ENCODE results near the gene STRIP1. TPM values are rescaled to one million over a fixed set of nuclear protein-coding genes. Genes with fewer than 3 reads are reported as not detected.
A peak's percentile ranks its signal among the peaks of the same experiment; 100 is the strongest.

Gene STRIP1, protein sequence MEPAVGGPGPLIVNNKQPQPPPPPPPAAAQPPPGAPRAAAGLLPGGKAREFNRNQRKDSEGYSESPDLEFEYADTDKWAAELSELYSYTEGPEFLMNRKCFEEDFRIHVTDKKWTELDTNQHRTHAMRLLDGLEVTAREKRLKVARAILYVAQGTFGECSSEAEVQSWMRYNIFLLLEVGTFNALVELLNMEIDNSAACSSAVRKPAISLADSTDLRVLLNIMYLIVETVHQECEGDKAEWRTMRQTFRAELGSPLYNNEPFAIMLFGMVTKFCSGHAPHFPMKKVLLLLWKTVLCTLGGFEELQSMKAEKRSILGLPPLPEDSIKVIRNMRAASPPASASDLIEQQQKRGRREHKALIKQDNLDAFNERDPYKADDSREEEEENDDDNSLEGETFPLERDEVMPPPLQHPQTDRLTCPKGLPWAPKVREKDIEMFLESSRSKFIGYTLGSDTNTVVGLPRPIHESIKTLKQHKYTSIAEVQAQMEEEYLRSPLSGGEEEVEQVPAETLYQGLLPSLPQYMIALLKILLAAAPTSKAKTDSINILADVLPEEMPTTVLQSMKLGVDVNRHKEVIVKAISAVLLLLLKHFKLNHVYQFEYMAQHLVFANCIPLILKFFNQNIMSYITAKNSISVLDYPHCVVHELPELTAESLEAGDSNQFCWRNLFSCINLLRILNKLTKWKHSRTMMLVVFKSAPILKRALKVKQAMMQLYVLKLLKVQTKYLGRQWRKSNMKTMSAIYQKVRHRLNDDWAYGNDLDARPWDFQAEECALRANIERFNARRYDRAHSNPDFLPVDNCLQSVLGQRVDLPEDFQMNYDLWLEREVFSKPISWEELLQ
- 37.1 TPM for total RNA-seq

GRCh38 chr1:110034451-110035235 lies at the start of gene STRIP1:
Gene STRIP1, plus strand, starts transcription at chr1:110034624. Its CDS starts 14 bp downstream, at chr1:110034638.
- Histone ChIP-seq H3K9me3 (ENCODE audit: control insufficient read depth in 3 of 3, low read length in 3 of 3) (no peaks in the 10 kb centered on the region), H3K27ac (ENCODE audit: low read depth, low read length) (peak within 1 kb of the TSS; percentile 88), H3K4me3 (ENCODE audit: low read length in 3 of 3) (peak within 1 kb of the TSS; percentile 70 to 84 (median 83)), H3K9ac (ENCODE audit: low read depth in 1 of 3, low read length in 3 of 3) (peak within 1 kb of the TSS; percentile 88 to 95 (median 89)), H3K4me1 (ENCODE audit: control insufficient read depth in 3 of 3, insufficient read depth in 3 of 3, low read length in 3 of 3) (peaks cover 8 to 18% (median 17%) of the 10 kb centered on the region in 3 donors), H3K36me3 (ENCODE audit: control insufficient read depth in 3 of 3, insufficient read depth in 3 of 3, low read length in 3 of 3) (peaks cover 17 to 22% (median 20%) of the 10 kb centered on the region in 3 donors), H3K27me3 (ENCODE audit: control insufficient read depth in 3 of 3, insufficient read depth in 3 of 3, low read length in 3 of 3) (no peaks in the 10 kb centered on the region)

DNA sequence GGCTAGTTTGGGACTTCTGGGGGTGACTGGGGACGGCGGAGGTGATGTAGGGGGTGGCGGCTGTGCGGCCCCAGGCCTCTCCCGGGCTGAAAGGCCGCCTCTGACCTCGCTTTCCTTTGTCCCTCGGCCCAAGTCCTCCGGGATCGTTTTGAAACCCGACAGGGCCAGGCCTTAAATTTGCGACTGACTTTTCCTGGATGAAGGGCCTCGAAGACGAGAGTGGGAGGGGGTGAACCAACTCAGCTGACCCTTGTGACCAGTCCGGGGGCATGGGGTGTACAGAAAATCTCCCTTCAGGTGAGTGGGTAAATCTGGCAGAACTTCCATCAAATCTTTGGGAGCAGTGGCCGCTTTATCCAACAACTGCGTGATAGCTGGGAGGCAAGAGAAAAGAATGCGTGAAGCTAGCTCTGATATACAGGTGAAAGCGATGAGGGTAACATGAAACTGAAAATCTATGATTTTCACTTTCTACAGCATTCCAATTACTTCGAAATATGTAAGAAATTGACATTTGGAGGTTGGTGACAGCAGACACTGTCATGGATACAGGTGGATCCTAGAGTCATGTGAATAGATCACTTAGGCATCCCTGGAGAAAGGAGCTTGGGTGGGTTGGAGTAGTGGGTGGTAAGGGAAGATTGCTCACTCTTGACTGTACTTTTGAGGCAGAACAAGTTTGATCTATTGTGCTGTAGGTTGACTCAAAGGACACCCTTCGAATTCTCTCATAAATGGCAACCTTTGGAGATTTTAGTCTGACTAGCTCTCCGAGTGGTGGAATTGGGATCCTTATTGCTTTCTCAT lies 49.0 kb upstream of the STRIP1 start:
- peaks cover 0 to 4% (median 0%) of the 10 kb centered on the region in 3 donors for H3K36me3 ChIP-seq (ENCODE audit: control insufficient read depth in 3 of 3, insufficient read depth in 3 of 3, low read length in 3 of 3)
- peaks cover 50 to 70% (median 61%) of the 10 kb centered on the region in 3 donors for H3K4me1 ChIP-seq (ENCODE audit: control insufficient read depth in 3 of 3, insufficient read depth in 3 of 3, low read length in 3 of 3)
- no peaks in the 10 kb centered on the region for H3K27me3 ChIP-seq (ENCODE audit: control insufficient read depth in 3 of 3, insufficient read depth in 3 of 3, low read length in 3 of 3)
- H3K9me3 ChIP-seq (ENCODE audit: control insufficient read depth in 3 of 3, low read length in 3 of 3), result no peaks in the 10 kb centered on the region
- peak overlapping the region; percentile 91 to 94 (median 94) for H3K9ac ChIP-seq (ENCODE audit: low read depth in 1 of 3, low read length in 3 of 3)
- H3K4me3 ChIP-seq (ENCODE audit: low read length in 3 of 3), result peak overlapping the region; percentile 76 to 90 (median 83)
- peak overlapping the region; percentile 97 for H3K27ac ChIP-seq (ENCODE audit: low read depth, low read length)

- Histone ChIP-seq H3K9ac (ENCODE audit: low read depth in 1 of 3, low read length in 3 of 3) (peak overlapping the region; percentile 91 to 94 (median 94)), H3K4me3 (ENCODE audit: low read length in 3 of 3) (peak overlapping the region; percentile 76 to 90 (median 83)), H3K27me3 (ENCODE audit: control insufficient read depth in 3 of 3, insufficient read depth in 3 of 3, low read length in 3 of 3) (no peaks in the 10 kb centered on the region), H3K36me3 (ENCODE audit: control insufficient read depth in 3 of 3, insufficient read depth in 3 of 3, low read length in 3 of 3) (peaks cover 0 to 4% (median 0%) of the 10 kb centered on the region in 3 donors), H3K27ac (ENCODE audit: low read depth, low read length) (peak overlapping the region; percentile 97), H3K9me3 (ENCODE audit: control insufficient read depth in 3 of 3, low read length in 3 of 3) (no peaks in the 10 kb centered on the region), H3K4me1 (ENCODE audit: control insufficient read depth in 3 of 3, insufficient read depth in 3 of 3, low read length in 3 of 3) (peaks cover 50 to 70% (median 63%) of the 10 kb centered on the region in 3 donors)
Measured at GRCh38 chr1:109986054-109986444, 48.4 kb upstream of the STRIP1 start.

DNA sequence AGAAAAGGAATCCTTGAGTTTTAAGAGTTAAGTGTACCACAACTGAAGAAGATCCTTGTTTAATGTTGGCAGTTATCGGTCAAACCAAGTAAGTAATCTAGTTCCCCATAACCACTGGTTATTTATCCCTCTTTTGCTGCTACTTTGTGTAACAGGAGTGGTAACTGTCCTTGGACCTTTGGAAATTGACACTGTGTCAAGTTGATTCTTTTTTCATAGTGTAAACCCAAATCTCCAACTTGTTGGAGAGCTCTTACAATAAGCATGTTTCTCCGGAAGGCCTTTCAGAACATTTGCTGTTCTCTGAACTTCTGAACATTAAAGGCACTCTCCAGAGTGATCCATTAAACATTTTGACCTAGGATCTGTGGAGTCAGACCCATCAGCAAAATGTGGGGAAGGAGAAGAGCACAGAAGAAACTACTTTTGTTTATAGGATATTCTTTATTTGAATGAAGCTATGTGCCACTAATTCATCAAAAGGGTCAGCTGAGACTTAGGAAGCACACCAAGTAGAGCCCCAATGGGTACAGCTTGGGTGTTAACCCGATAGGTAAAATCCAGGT lies 46.0 kb upstream of the STRIP1 start:
- H3K9ac ChIP-seq (ENCODE audit: low read depth in 1 of 3, low read length in 3 of 3), result no peak overlapping the region
- H3K9me3 ChIP-seq (ENCODE audit: control insufficient read depth in 3 of 3, low read length in 3 of 3), result no peaks in the 10 kb centered on the region
- H3K36me3 ChIP-seq (ENCODE audit: control insufficient read depth in 3 of 3, insufficient read depth in 3 of 3, low read length in 3 of 3), result peaks cover 0 to 4% (median 0%) of the 10 kb centered on the region in 3 donors
- H3K4me3 ChIP-seq (ENCODE audit: low read length in 3 of 3), result no peak overlapping the region
- peak overlapping the region; percentile 94 for H3K27ac ChIP-seq (ENCODE audit: low read depth, low read length)
- peaks cover 50 to 74% (median 70%) of the 10 kb centered on the region in 3 donors for H3K4me1 ChIP-seq (ENCODE audit: control insufficient read depth in 3 of 3, insufficient read depth in 3 of 3, low read length in 3 of 3)
- H3K27me3 ChIP-seq (ENCODE audit: control insufficient read depth in 3 of 3, insufficient read depth in 3 of 3, low read length in 3 of 3), result no peaks in the 10 kb centered on the region

GRCh38 chr1:109989506-109990301 lies 44.7 kb upstream of the STRIP1 start:
- H3K9me3 ChIP-seq (ENCODE audit: control insufficient read depth in 3 of 3, low read length in 3 of 3), result no peaks in the 10 kb centered on the region
- peak overlapping the region; percentile 94 for H3K27ac ChIP-seq (ENCODE audit: low read depth, low read length)
- no peaks in the 10 kb centered on the region for H3K27me3 ChIP-seq (ENCODE audit: control insufficient read depth in 3 of 3, insufficient read depth in 3 of 3, low read length in 3 of 3)
- H3K36me3 ChIP-seq (ENCODE audit: control insufficient read depth in 3 of 3, insufficient read depth in 3 of 3, low read length in 3 of 3), result peaks cover 0 to 4% (median 0%) of the 10 kb centered on the region in 3 donors
- H3K9ac ChIP-seq (ENCODE audit: low read depth in 1 of 3, low read length in 3 of 3), result peak overlapping the region; percentile 4 to 67 (median 48)
- H3K4me1 ChIP-seq (ENCODE audit: control insufficient read depth in 3 of 3, insufficient read depth in 3 of 3, low read length in 3 of 3), result peaks cover 47 to 75% (median 72%) of the 10 kb centered on the region in 3 donors
- peak overlapping the region; percentile 0 to 51 (median 18) for H3K4me3 ChIP-seq (ENCODE audit: low read length in 3 of 3)

DNA sequence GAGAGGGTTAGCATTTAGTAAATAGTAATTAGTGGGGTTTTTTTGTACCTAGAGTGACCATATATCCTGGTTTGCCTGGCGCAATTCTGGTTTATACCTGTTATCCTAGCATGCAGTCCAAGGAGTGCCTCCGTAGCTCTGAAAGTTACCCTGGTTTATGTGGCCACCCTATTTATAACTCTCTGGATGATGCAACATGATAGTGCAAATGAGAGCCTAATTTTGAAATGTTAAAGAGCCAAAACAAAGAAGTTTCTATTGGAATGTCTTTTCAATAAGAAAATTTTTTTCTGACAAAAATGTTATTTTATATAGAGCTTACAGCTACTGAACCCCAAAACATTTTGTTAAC lies 44.1 kb upstream of the STRIP1 start:
- peak overlapping the region; percentile 0 to 51 (median 18) for H3K4me3 ChIP-seq (ENCODE audit: low read length in 3 of 3)

DNA sequence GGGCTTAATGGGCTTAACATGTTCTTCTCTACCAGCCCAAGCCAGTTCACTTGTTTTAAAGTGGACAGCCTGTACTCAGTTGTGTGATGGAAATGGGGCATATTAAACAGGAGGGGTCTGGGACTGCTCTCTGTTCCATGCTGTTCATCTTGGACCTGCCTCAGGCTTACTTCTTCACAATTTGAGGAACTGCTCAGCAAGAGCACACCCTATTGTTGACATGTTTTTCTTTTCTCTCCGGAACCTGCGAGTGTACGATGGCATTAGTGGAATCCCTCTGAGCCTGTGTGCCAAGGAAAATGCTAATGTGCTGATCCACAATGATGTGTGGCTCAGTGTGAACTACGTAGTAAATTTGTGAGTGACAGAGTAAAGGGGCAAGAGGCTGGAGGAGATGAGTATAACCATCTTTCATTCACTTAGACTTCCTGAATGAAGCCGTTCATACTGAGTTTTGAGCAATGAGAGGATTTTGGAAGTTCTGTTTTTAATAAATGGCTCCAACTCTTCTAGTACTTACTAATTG lies 43.0 kb upstream of the STRIP1 start:
- H3K27ac ChIP-seq (ENCODE audit: low read depth, low read length), result peak overlapping the region; percentile 94
- peaks cover 42 to 76% (median 74%) of the 10 kb centered on the region in 3 donors for H3K4me1 ChIP-seq (ENCODE audit: control insufficient read depth in 3 of 3, insufficient read depth in 3 of 3, low read length in 3 of 3)
- peaks cover 0 to 7% (median 0%) of the 10 kb centered on the region in 3 donors for H3K36me3 ChIP-seq (ENCODE audit: control insufficient read depth in 3 of 3, insufficient read depth in 3 of 3, low read length in 3 of 3)
- no peak overlapping the region for H3K9ac ChIP-seq (ENCODE audit: low read depth in 1 of 3, low read length in 3 of 3)
- H3K27me3 ChIP-seq (ENCODE audit: control insufficient read depth in 3 of 3, insufficient read depth in 3 of 3, low read length in 3 of 3), result no peaks in the 10 kb centered on the region
- no peaks in the 10 kb centered on the region for H3K9me3 ChIP-seq (ENCODE audit: control insufficient read depth in 3 of 3, low read length in 3 of 3)
- H3K4me3 ChIP-seq (ENCODE audit: low read length in 3 of 3), result peak overlapping the region in 1 of 3 donors; percentile 27

More for the DNA sequence above, 44.1 kb upstream of the STRIP1 start:
- Histone ChIP-seq H3K27me3 (ENCODE audit: control insufficient read depth in 3 of 3, insufficient read depth in 3 of 3, low read length in 3 of 3) (no peaks in the 10 kb centered on the region), H3K27ac (ENCODE audit: low read depth, low read length) (peak overlapping the region; percentile 94), H3K9me3 (ENCODE audit: control insufficient read depth in 3 of 3, low read length in 3 of 3) (no peaks in the 10 kb centered on the region), H3K36me3 (ENCODE audit: control insufficient read depth in 3 of 3, insufficient read depth in 3 of 3, low read length in 3 of 3) (peaks cover 0 to 4% (median 0%) of the 10 kb centered on the region in 3 donors), H3K9ac (ENCODE audit: low read depth in 1 of 3, low read length in 3 of 3) (peak overlapping the region; percentile 4 to 67 (median 48)), H3K4me1 (ENCODE audit: control insufficient read depth in 3 of 3, insufficient read depth in 3 of 3, low read length in 3 of 3) (peaks cover 52 to 79% (median 78%) of the 10 kb centered on the region in 3 donors)

GRCh38 chr1:109993885-109994284 lies 40.5 kb upstream of the STRIP1 start:
- no peak overlapping the region for H3K27ac ChIP-seq (ENCODE audit: low read depth, low read length)
- peaks cover 48 to 67% (median 66%) of the 10 kb centered on the region in 3 donors for H3K4me1 ChIP-seq (ENCODE audit: control insufficient read depth in 3 of 3, insufficient read depth in 3 of 3, low read length in 3 of 3)
- H3K9ac ChIP-seq (ENCODE audit: low read depth in 1 of 3, low read length in 3 of 3), result no peak overlapping the region
- H3K27me3 ChIP-seq (ENCODE audit: control insufficient read depth in 3 of 3, insufficient read depth in 3 of 3, low read length in 3 of 3), result no peaks in the 10 kb centered on the region
- no peak overlapping the region for H3K4me3 ChIP-seq (ENCODE audit: low read length in 3 of 3)
- H3K9me3 ChIP-seq (ENCODE audit: control insufficient read depth in 3 of 3, low read length in 3 of 3), result no peaks in the 10 kb centered on the region
- peaks cover 0 to 5% (median 0%) of the 10 kb centered on the region in 3 donors for H3K36me3 ChIP-seq (ENCODE audit: control insufficient read depth in 3 of 3, insufficient read depth in 3 of 3, low read length in 3 of 3)

All from skeletal muscle tissue (tissue), 4 donors.